ENCODE results near the gene SLC2A10. TPM values are rescaled to one million over a fixed set of nuclear protein-coding genes. Genes with fewer than 3 reads are reported as not detected.
"Not testable (repeated sequence)": the region's sequence is repeated elsewhere in the genome, so short reads cannot be mapped to it uniquely, and the experiment has no call there.

Gene SLC2A10
- total RNA-seq, 1 donor: under 0.01 TPM

- not testable (repeated sequence) for H3K27me3 ChIP-seq (ENCODE audit: insufficient read depth, low read length)
These were observed 32.7 kb upstream of the SLC2A10 start for GRCh38 chr20:46676649-46677316.

GRCh38 chr20:46677608-46678007 is 31.8 kb upstream of the SLC2A10 start:
- Histone ChIP-seq H3K9me3 (ENCODE audit: low read depth, low read length) (no peaks in the 10 kb centered on the region), H3K4me3 (ENCODE audit: low read length) (no peak overlapping the region), H3K27me3 (ENCODE audit: insufficient read depth, low read length) (no peaks in the 10 kb centered on the region), H3K4me1 (ENCODE audit: insufficient read depth, low read length) (peaks cover 11% of the 10 kb centered on the region)

More at GRCh38 chr20:46676649-46677316, 32.7 kb upstream of the SLC2A10 start:
- H3K4me3 ChIP-seq (ENCODE audit: low read length); H3K4me1 ChIP-seq (ENCODE audit: insufficient read depth, low read length); H3K9me3 ChIP-seq (ENCODE audit: low read depth, low read length): not testable (repeated sequence)

- Histone ChIP-seq H3K9me3 (ENCODE audit: low read depth, low read length) (no peaks in the 10 kb centered on the region), H3K4me1 (ENCODE audit: insufficient read depth, low read length) (peaks cover 20% of the 10 kb centered on the region), H3K27me3 (ENCODE audit: insufficient read depth, low read length) (no peaks in the 10 kb centered on the region), H3K4me3 (ENCODE audit: low read length) (no peak overlapping the region)
These were observed 30.9 kb upstream of the SLC2A10 start for GRCh38 chr20:46678516-46678915.

GRCh38 chr20:46680684-46681031 is 28.8 kb upstream of the SLC2A10 start:
- Histone ChIP-seq H3K4me1 (ENCODE audit: insufficient read depth, low read length) (peaks cover 23% of the 10 kb centered on the region), H3K27me3 (ENCODE audit: insufficient read depth, low read length) (no peaks in the 10 kb centered on the region), H3K4me3 (ENCODE audit: low read length) (no peak overlapping the region), H3K9me3 (ENCODE audit: low read depth, low read length) (no peaks in the 10 kb centered on the region)

GRCh38 chr20:46681032-46681854 is 28.2 kb upstream of the SLC2A10 start:
- Histone ChIP-seq H3K4me1 (ENCODE audit: insufficient read depth, low read length) (peaks cover 23% of the 10 kb centered on the region), H3K27me3 (ENCODE audit: insufficient read depth, low read length) (no peaks in the 10 kb centered on the region)

GRCh38 chr20:46682063-46682821 is 27.2 kb upstream of the SLC2A10 start:
- no peak overlapping the region for H3K4me3 ChIP-seq (ENCODE audit: low read length)
- H3K27me3 ChIP-seq (ENCODE audit: insufficient read depth, low read length): no peaks in the 10 kb centered on the region
- peaks cover 30% of the 10 kb centered on the region for H3K4me1 ChIP-seq (ENCODE audit: insufficient read depth, low read length)
- H3K9me3 ChIP-seq (ENCODE audit: low read depth, low read length): no peaks in the 10 kb centered on the region

More at GRCh38 chr20:46681032-46681854, 28.2 kb upstream of the SLC2A10 start:
- Histone ChIP-seq H3K9me3 (ENCODE audit: low read depth, low read length) (no peaks in the 10 kb centered on the region), H3K4me3 (ENCODE audit: low read length) (no peak overlapping the region)

- Histone ChIP-seq H3K4me3 (ENCODE audit: low read length) (no peak overlapping the region), H3K27me3 (ENCODE audit: insufficient read depth, low read length) (no peaks in the 10 kb centered on the region), H3K9me3 (ENCODE audit: low read depth, low read length) (no peaks in the 10 kb centered on the region), H3K4me1 (ENCODE audit: insufficient read depth, low read length) (peaks cover 39% of the 10 kb centered on the region)
These were observed 26.3 kb upstream of the SLC2A10 start for GRCh38 chr20:46683011-46683667.

GRCh38 chr20:46683668-46683938 is 25.8 kb upstream of the SLC2A10 start:
- Histone ChIP-seq H3K9me3 (ENCODE audit: low read depth, low read length) (no peaks in the 10 kb centered on the region), H3K4me3 (ENCODE audit: low read length) (no peak overlapping the region), H3K4me1 (ENCODE audit: insufficient read depth, low read length) (peaks cover 43% of the 10 kb centered on the region), H3K27me3 (ENCODE audit: insufficient read depth, low read length) (no peaks in the 10 kb centered on the region)

GRCh38 chr20:46683939-46684750 is 25.3 kb upstream of the SLC2A10 start:
- H3K4me3 ChIP-seq (ENCODE audit: low read length): no peak overlapping the region
- no peaks in the 10 kb centered on the region for H3K27me3 ChIP-seq (ENCODE audit: insufficient read depth, low read length)
- H3K9me3 ChIP-seq (ENCODE audit: low read depth, low read length): no peaks in the 10 kb centered on the region
- peaks cover 46% of the 10 kb centered on the region for H3K4me1 ChIP-seq (ENCODE audit: insufficient read depth, low read length)

- Histone ChIP-seq H3K4me1 (ENCODE audit: insufficient read depth, low read length) (peaks cover 31% of the 10 kb centered on the region), H3K4me3 (ENCODE audit: low read length) (peak overlapping the region; percentile 86), H3K27me3 (ENCODE audit: insufficient read depth, low read length) (no peaks in the 10 kb centered on the region), H3K9me3 (ENCODE audit: low read depth, low read length) (no peaks in the 10 kb centered on the region)
These were observed 21.0 kb upstream of the SLC2A10 start for GRCh38 chr20:46688151-46689081.

GRCh38 chr20:46689082-46689753 is 20.2 kb upstream of the SLC2A10 start, which contains the start of gene TP53RK:
TSS of gene TP53RK (minus strand) at chr20:46689444. CDS start at chr20:46689414, 30 bp downstream.
- peak within 1 kb of the TSS; percentile 86 for H3K4me3 ChIP-seq (ENCODE audit: low read length)
- no peaks in the 10 kb centered on the region for H3K9me3 ChIP-seq (ENCODE audit: low read depth, low read length)
- H3K27me3 ChIP-seq (ENCODE audit: insufficient read depth, low read length): no peaks in the 10 kb centered on the region
- peaks cover 34% of the 10 kb centered on the region for H3K4me1 ChIP-seq (ENCODE audit: insufficient read depth, low read length)

GRCh38 chr20:46689754-46690085 is 19.7 kb upstream of the SLC2A10 start:
- Histone ChIP-seq H3K27me3 (ENCODE audit: insufficient read depth, low read length) (no peaks in the 10 kb centered on the region), H3K9me3 (ENCODE audit: low read depth, low read length) (no peaks in the 10 kb centered on the region), H3K4me3 (ENCODE audit: low read length) (peak overlapping the region; percentile 86), H3K4me1 (ENCODE audit: insufficient read depth, low read length) (peaks cover 38% of the 10 kb centered on the region)

Data from mononuclear cell (primary cell).